CD14-positive monocyte (primary cell): ENCODE results near the gene NPNT. TPM values are rescaled to one million over a fixed set of nuclear protein-coding genes. Genes with fewer than 3 reads are reported as not detected.

ENCODE experiments used
- DNase-seq, 3 donors: peaks; one replicate each; pipeline ENCODE4 v3.0.0-alpha.2; 2011 to 2022
- H2AFZ ChIP-seq: 2 replicates; pipeline ENCODE4 v1.6.0; 2012; ENCODE audit warnings: mild to moderate bottlenecking, low read depth, low read length, inconsistent platforms; ENCODE audit not compliant: insufficient read depth, poor library complexity, severe bottlenecking
- H3K27ac ChIP-seq, 2 donors: 1 replicate in 1 of 2; 2 replicates in 1 of 2; pipeline ENCODE4 v1.5.1; 2012 to 2013; ENCODE audit warnings: low read length in 2 of 2, control low read depth in 1 of 2, inconsistent platforms in 1 of 2, low read depth in 1 of 2, mild to moderate bottlenecking in 1 of 2
- H3K27me3 ChIP-seq, 2 donors: one replicate each; pipeline versions ENCODE4 v1.6.0 to v1.6.1; 2011 to 2013; ENCODE audit warnings: low read length in 2 of 2; ENCODE audit not compliant: control insufficient read depth in 2 of 2, insufficient read depth in 2 of 2
- H3K36me3 ChIP-seq, 2 donors: replicated peaks in 1 of 2; 1 replicate in 1 of 2; 2 replicates in 1 of 2; pipeline versions ENCODE4 v1.5.1 to v1.6.1; 2012 to 2013; ENCODE audit warnings: low read length in 2 of 2, control low read depth in 1 of 2, inconsistent platforms in 1 of 2, mild to moderate bottlenecking in 1 of 2; ENCODE audit not compliant: insufficient read depth in 2 of 2, control insufficient read depth in 1 of 2
- H3K4me1 ChIP-seq, 2 donors: 1 replicate in 1 of 2; 2 replicates in 1 of 2; pipeline versions ENCODE4 v1.5.1 to v1.6.1; 2012 to 2013; ENCODE audit warnings: low read length in 2 of 2, control low read depth in 1 of 2, inconsistent platforms in 1 of 2, mild to moderate bottlenecking in 1 of 2, moderate library complexity in 1 of 2; ENCODE audit not compliant: insufficient read depth in 2 of 2, control insufficient read depth in 1 of 2
- H3K4me2 ChIP-seq: replicated peaks from 2 replicates; pipeline ENCODE3; 2012; ENCODE audit warnings: low read length, moderate library complexity, mild to moderate bottlenecking; ENCODE audit not compliant: poor library complexity, severe bottlenecking; ENCODE audit errors: extremely low read depth
- H3K4me3 ChIP-seq, 3 experiments: fragments of 200-600 bp in 1 of 3; sonication (generic) in 1 of 3; replicated peaks in 1 of 3; 1 replicate in 2 of 3; 2 replicates in 1 of 3; pipeline ENCODE4 v1.5.1; 2011 to 2013; ENCODE audit warnings: low read length in 3 of 3, mild to moderate bottlenecking in 3 of 3, control low read depth in 2 of 3, low read depth in 2 of 3, inconsistent platforms in 1 of 3, moderate library complexity in 1 of 3
- H3K79me2 ChIP-seq: 2 replicates; pipeline ENCODE4 v1.6.0; 2012; ENCODE audit warnings: mild to moderate bottlenecking, control low read depth, inconsistent platforms, low read length, moderate library complexity; ENCODE audit not compliant: insufficient read depth
- H3K9ac ChIP-seq: 2 replicates; pipeline ENCODE4 v1.6.0; 2017; ENCODE audit warnings: low read length, mild to moderate bottlenecking; ENCODE audit not compliant: insufficient read depth, poor library complexity, severe bottlenecking
- H3K9me3 ChIP-seq, 2 donors: replicated peaks in 1 of 2; 1 replicate in 1 of 2; 2 replicates in 1 of 2; pipeline versions ENCODE4 v1.5.1 to v1.6.1; 2012 to 2013; ENCODE audit warnings: low read length in 2 of 2, control low read depth in 1 of 2; ENCODE audit not compliant: control insufficient read depth in 1 of 2, insufficient read depth in 1 of 2
- H4K20me1 ChIP-seq: 2 replicates; pipeline ENCODE4 v1.6.0; 2012; ENCODE audit warnings: mild to moderate bottlenecking, low read length, control low read depth, moderate library complexity; ENCODE audit not compliant: insufficient read depth
- H3K27ac Mint-ChIP-seq, 7 donors: one replicate each; pipeline ENCODE4 v1.8.0; 2020; ENCODE audit warnings: mild to moderate bottlenecking in 7 of 7, mixed read lengths in 7 of 7, moderate library complexity in 6 of 7, inconsistent platforms in 2 of 7
- H3K27me3 Mint-ChIP-seq, 3 donors: one replicate each; pipeline ENCODE4 v1.8.0; 2021 to 2022; ENCODE audit warnings: low read depth in 3 of 3, mild to moderate bottlenecking in 3 of 3, mixed read lengths in 3 of 3, moderate library complexity in 3 of 3, inconsistent platforms in 1 of 3
- H3K36me3 Mint-ChIP-seq, 2 donors: one replicate each; pipeline ENCODE4 v1.8.0; 2020; ENCODE audit warnings: mixed read lengths in 2 of 2, inconsistent platforms in 1 of 2, mild to moderate bottlenecking in 1 of 2
- H3K4me1 Mint-ChIP-seq: one replicate; pipeline ENCODE4 v1.8.0; 2020; ENCODE audit warnings: mild to moderate bottlenecking, mixed read lengths
- H3K4me3 Mint-ChIP-seq, 2 donors: one replicate each; pipeline ENCODE4 v1.8.0; 2020; ENCODE audit warnings: mild to moderate bottlenecking in 2 of 2, mixed read lengths in 2 of 2, moderate library complexity in 1 of 2
- H3K9me3 Mint-ChIP-seq, 7 donors: one replicate each; pipeline ENCODE4 v1.8.0; 2020 to 2022; ENCODE audit warnings: mixed read lengths in 7 of 7, mild to moderate bottlenecking in 6 of 7, moderate library complexity in 6 of 7, inconsistent platforms in 2 of 7
- WGBS: methylation state at CpG from one replicate; pipeline ENCODE4 v1.1.5; 2013; ENCODE audit warnings: missing lambda C conversion rate; ENCODE audit not compliant: insufficient coverage; 5-methylcytosine and 5-hydroxymethylcytosine counted together
- intact Hi-C, 2 donors: fragments of 100-400 bp; cut with micrococcal nuclease; formaldehyde crosslinking; loops; one replicate each; pipeline versions ENCODE4 v1.15.0 to v1.15.1; 2023
- polyA plus RNA-seq, 3 donors: library from polyadenylated mRNA; depleted of rRNA in 1 of 3; unstranded in 2 of 3; stranded (reverse) in 1 of 3; fragments of 300-500 nt in 2 of 3; fragments of >200 nt in 1 of 3; fragmentation: Illumina TruSeq in 2 of 3; gene quantifications; 1 replicate in 2 of 3; 2 replicates in 1 of 3; pipeline ENCODE4 v1.2.3, GENCODE V29; 2012 to 2021
- TF ChIP-seq, protein P1 (sequence below): fragments of 200-600 bp; IDR thresholded peaks from one replicate; pipeline ENCODE4 v1.8.0; 2022; ENCODE audit warnings: antibody characterized with exemption, mild to moderate bottlenecking

The NPNT gene
- polyA plus RNA-seq, 3 donors = not detected

DNA sequence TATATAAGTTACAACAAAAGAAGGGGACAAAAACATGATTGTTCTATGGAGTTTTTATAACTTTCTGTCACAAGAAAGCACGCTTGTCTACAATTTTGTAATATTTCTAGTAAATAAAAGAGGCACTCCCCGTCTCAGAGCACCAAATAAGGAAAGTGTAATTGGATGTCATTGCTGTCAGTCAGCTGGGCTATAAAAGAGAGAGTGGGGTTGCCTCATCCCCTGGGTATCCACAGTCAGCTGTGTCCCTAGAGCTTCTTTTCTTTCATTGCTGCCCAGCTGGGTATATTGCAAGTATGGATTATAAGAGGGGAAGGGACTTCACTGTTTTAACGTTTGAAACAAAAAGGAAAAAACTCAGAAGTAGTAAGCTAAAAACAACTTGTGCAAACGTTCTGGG lies 61.3 kb downstream of the NPNT start:
- Histone ChIP-seq H4K20me1 (no peaks in the 10 kb centered on the region), H3K9ac (no peak overlapping the region), H2AFZ (no peak overlapping the region), H3K27me3 (no peaks in the 10 kb centered on the region), H3K36me3 (no peaks in the 10 kb centered on the region), H3K9me3 (no peaks in the 10 kb centered on the region), H3K79me2 (no peaks in the 10 kb centered on the region), H3K4me1 (no peaks in the 10 kb centered on the region), H3K4me2 (no peak overlapping the region), H3K27ac (no peak overlapping the region), H3K4me3 (no peak overlapping the region)
- no peak overlapping the region for H3K27ac Mint-ChIP-seq
- TF ChIP-seq, protein P1, sequence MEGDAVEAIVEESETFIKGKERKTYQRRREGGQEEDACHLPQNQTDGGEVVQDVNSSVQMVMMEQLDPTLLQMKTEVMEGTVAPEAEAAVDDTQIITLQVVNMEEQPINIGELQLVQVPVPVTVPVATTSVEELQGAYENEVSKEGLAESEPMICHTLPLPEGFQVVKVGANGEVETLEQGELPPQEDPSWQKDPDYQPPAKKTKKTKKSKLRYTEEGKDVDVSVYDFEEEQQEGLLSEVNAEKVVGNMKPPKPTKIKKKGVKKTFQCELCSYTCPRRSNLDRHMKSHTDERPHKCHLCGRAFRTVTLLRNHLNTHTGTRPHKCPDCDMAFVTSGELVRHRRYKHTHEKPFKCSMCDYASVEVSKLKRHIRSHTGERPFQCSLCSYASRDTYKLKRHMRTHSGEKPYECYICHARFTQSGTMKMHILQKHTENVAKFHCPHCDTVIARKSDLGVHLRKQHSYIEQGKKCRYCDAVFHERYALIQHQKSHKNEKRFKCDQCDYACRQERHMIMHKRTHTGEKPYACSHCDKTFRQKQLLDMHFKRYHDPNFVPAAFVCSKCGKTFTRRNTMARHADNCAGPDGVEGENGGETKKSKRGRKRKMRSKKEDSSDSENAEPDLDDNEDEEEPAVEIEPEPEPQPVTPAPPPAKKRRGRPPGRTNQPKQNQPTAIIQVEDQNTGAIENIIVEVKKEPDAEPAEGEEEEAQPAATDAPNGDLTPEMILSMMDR = no peak
- H3K4me3 Mint-ChIP-seq = no peak overlapping the region
- no peaks in the 10 kb centered on the region for H3K36me3 Mint-ChIP-seq
- H3K27me3 Mint-ChIP-seq = peaks cover 0 to 2% (median 2%) of the 10 kb centered on the region in 3 donors
- H3K9me3 Mint-ChIP-seq = peaks cover 0 to 1% (median 0%) of the 10 kb centered on the region in 7 donors
- no peak for DNase-seq
- intact Hi-C loops = no loop called here
- WGBS = no CpG with 5 or more reads among the region's 4 CpGs
- H3K4me1 Mint-ChIP-seq = no peaks in the 10 kb centered on the region

DNA sequence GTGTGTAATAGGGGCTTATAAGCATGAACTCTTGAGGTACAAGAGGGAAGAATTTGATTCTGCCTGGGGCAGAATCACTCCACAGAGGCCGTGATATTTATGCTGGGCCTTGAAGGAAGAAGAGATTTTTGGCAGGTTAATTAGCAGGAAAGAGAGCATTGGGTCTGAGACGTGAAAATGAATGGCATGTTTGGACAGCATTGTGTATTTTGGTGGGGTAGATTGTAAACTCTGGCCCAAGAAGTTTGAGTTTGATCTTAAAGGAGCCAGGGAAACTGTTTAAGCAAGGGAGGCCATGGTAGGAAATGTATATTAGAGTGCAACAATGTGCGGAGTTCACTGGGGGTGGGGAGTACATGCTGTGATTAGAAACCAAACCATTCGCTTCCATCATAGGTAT lies 62.4 kb downstream of the NPNT start:
- DNase-seq = no peak
- Histone ChIP-seq H2AFZ (no peak overlapping the region), H3K9me3 (no peaks in the 10 kb centered on the region), H3K4me3 (no peak overlapping the region), H3K79me2 (no peaks in the 10 kb centered on the region), H4K20me1 (no peaks in the 10 kb centered on the region), H3K9ac (no peak overlapping the region), H3K27ac (no peak overlapping the region), H3K4me1 (no peaks in the 10 kb centered on the region), H3K36me3 (no peaks in the 10 kb centered on the region), H3K27me3 (no peaks in the 10 kb centered on the region), H3K4me2 (no peak overlapping the region)
- intact Hi-C loops = no loop called here
- Mint-ChIP-seq H3K36me3 (no peaks in the 10 kb centered on the region), H3K4me1 (no peaks in the 10 kb centered on the region), H3K9me3 (peaks cover 0 to 1% (median 0%) of the 10 kb centered on the region in 7 donors), H3K27ac (no peak overlapping the region), H3K27me3 (peaks cover 0 to 2% (median 2%) of the 10 kb centered on the region in 3 donors), H3K4me3 (no peak overlapping the region)
- TF ChIP-seq, protein P1 = no peak
- WGBS = 88% methylated on average over 2 of the region's 4 CpGs
